Sigmoid colon (tissue), 4 donors: ENCODE data around the gene GSTA1.
"Not testable (repeated sequence)": the region's sequence is repeated elsewhere in the genome, so short reads cannot be mapped to it uniquely, and the experiment has no call there.

Experiments
- CTCF ChIP-seq, 4 experiments: fragments of 450-650 bp in 3 of 4; fragments of 200-600 bp in 1 of 4; IDR thresholded peaks; one replicate each; pipeline ENCODE4 v1.5.1; 2016 to 2019; ENCODE audit warnings: antibody characterized with exemption in 4 of 4, mild to moderate bottlenecking in 3 of 4, moderate library complexity in 2 of 4
- EP300 ChIP-seq, 4 donors: sonication (generic); formaldehyde crosslinking; IDR thresholded peaks; one replicate each; pipeline ENCODE4 v1.6.1; 2017; ENCODE audit warnings: antibody characterized with exemption in 4 of 4
- POLR2A ChIP-seq, 2 donors: fragments of 450-650 bp; IDR thresholded peaks; one replicate each; pipeline ENCODE4 v1.6.1; 2016; ENCODE audit warnings: antibody characterized with exemption in 2 of 2, mild to moderate bottlenecking in 2 of 2, moderate library complexity in 2 of 2

DNA sequence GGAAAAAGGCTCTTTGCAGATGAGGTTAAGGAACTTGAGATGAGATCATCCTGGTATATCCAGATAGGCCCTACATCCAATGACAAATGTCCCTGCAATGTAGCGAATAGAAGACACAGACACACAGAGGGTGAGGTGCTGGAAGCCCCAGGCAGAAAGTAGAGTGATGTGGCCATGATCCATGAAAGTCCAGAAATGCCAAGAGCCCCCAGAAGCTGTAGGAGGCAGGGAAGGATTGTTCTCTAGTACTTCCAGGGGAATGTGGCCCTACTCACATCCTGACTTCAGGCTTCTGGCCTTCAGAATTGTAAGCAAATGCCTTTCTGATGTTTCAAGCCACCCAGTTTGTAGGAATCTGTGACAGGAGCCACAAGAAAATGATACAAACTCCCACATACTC lies 14.0 kb downstream of the GSTA1 start:
- TF ChIP-seq CTCF, EP300, POLR2A (IDR thresholded peaks at IDR 0.05): not testable (repeated sequence)
